SU-DHL-6 (cell line): Measurements from ENCODE around the gene KDM4B.

Experiments used
- EZH2phosphoT487 ChIP-seq: fragments of 200-600 bp; sonication (generic), shearing (Covaris generic); conservative IDR thresholded peaks from 2 replicates; pipeline ENCODE4 v1.6.1; 2018; ENCODE audit warnings: mild to moderate bottlenecking, antibody characterized with exemption, low read length, moderate library complexity, mixed read lengths
- TF ChIP-seq, protein P1 (sequence below): fragments of 200-600 bp; sonication (generic); IDR thresholded peaks from one replicate; pipeline ENCODE4 v1.5.1; 2017; ENCODE audit warnings: antibody characterized with exemption, mild to moderate bottlenecking, low read length, moderate library complexity; ENCODE audit not compliant: insufficient read depth, poor library complexity, severe bottlenecking

- TF ChIP-seq, protein P1, sequence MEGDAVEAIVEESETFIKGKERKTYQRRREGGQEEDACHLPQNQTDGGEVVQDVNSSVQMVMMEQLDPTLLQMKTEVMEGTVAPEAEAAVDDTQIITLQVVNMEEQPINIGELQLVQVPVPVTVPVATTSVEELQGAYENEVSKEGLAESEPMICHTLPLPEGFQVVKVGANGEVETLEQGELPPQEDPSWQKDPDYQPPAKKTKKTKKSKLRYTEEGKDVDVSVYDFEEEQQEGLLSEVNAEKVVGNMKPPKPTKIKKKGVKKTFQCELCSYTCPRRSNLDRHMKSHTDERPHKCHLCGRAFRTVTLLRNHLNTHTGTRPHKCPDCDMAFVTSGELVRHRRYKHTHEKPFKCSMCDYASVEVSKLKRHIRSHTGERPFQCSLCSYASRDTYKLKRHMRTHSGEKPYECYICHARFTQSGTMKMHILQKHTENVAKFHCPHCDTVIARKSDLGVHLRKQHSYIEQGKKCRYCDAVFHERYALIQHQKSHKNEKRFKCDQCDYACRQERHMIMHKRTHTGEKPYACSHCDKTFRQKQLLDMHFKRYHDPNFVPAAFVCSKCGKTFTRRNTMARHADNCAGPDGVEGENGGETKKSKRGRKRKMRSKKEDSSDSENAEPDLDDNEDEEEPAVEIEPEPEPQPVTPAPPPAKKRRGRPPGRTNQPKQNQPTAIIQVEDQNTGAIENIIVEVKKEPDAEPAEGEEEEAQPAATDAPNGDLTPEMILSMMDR, result no peak
- no peak for TF ChIP-seq EZH2phosphoT487
Observed at GRCh38 chr19:5188548-5189317, 219.8 kb downstream of the KDM4B start.
